ENCODE measurements around the gene PWP1.

PWP1 gene

GRCh38 chr12:107736914-107737313 lies 51.3 kb downstream of the PWP1 start:
- no peak for DNase-seq

- DNase-seq = no peak
These were observed 62.9 kb downstream of the PWP1 start for GRCh38 chr12:107748472-107748871.

- DNase-seq = no peak
These were observed 63.5 kb downstream of the PWP1 start for GRCh38 chr12:107749083-107749482.

- no peak for DNase-seq
These were observed 73.8 kb downstream of the PWP1 start for GRCh38 chr12:107759410-107759809.

GRCh38 chr12:107760207-107760808 lies 74.7 kb downstream of the PWP1 start:
- DNase-seq = peak; percentile 13

GRCh38 chr12:107760809-107761501 lies 75.4 kb downstream of the PWP1 start, which contains the start of gene PRDM4:
Gene PRDM4 (minus strand): TSS chr12:107761137. CDS start chr12:107760515, 622 bp downstream.
- DNase-seq = peak; percentile 85

GRCh38 chr12:107761502-107761904 lies 75.9 kb downstream of the PWP1 start:
- no peak for DNase-seq
